Neural crest cell (in vitro differentiated cells): ENCODE measurements around the gene BCL2L1. TPM values are rescaled to one million over a fixed set of nuclear protein-coding genes. Genes with fewer than 3 reads are reported as not detected.

Source experiments
- DNase-seq: peaks from one replicate; pipeline ENCODE4 v3.0.0; 2021; ENCODE audit warnings: low read depth, mixed read lengths, low spot score
- H3K27ac Mint-ChIP-seq: one replicate; pipeline ENCODE4 v1.8.0; 2021; ENCODE audit warnings: mild to moderate bottlenecking, mixed read lengths; ENCODE audit not compliant: unreplicated experiment
- H3K27me3 Mint-ChIP-seq: 2 replicates; pipeline ENCODE4 v1.8.0; 2021; ENCODE audit warnings: low read depth, mild to moderate bottlenecking, mixed read lengths
- H3K36me3 Mint-ChIP-seq: 2 replicates; pipeline ENCODE4 v1.8.0; 2021; ENCODE audit warnings: low read depth, mild to moderate bottlenecking, mixed read lengths
- H3K4me1 Mint-ChIP-seq: 2 replicates; pipeline ENCODE4 v1.8.0; 2021; ENCODE audit warnings: mixed read lengths
- H3K4me3 Mint-ChIP-seq: one replicate; pipeline ENCODE4 v1.8.0; 2021; ENCODE audit warnings: mild to moderate bottlenecking, mixed read lengths
- H3K9me3 Mint-ChIP-seq: 2 replicates; pipeline ENCODE4 v1.8.0; 2021; ENCODE audit warnings: mixed read lengths
- total RNA-seq: library from RNA; stranded (reverse); gene quantifications from 2 replicates; pipeline ENCODE4 v1.2.1, GENCODE V29; 2021
- TF ChIP-seq, protein P1 (sequence below): fragments of 200-600 bp; sonication (generic); conservative IDR thresholded peaks from 2 replicates; pipeline ENCODE4 v1.5.0; 2021; ENCODE audit warnings: antibody characterized with exemption, mild to moderate bottlenecking

The BCL2L1 gene
- total RNA-seq, 1 donor from 2014 or later: 74.3 TPM

DNA sequence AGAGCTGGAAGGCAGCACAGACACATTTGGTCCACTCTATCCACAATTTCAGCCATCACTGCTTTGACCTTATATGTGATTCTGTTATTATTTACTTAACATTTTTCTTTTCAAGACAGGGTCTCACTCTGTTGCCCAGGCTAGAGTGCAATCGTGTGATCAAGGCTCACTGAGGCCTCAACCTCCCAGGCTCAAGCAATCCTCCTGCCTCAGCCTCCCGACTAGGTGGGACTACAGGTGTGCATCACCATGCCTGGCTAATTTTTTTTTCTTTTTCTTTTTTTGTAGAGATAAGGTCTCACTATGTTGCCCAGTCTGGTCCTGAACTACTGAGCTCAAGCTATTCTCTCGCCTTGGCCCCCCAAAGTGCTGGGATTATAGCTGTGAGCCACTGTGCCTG lies 40.3 kb downstream of the BCL2L1 start:
- TF ChIP-seq, protein P1, sequence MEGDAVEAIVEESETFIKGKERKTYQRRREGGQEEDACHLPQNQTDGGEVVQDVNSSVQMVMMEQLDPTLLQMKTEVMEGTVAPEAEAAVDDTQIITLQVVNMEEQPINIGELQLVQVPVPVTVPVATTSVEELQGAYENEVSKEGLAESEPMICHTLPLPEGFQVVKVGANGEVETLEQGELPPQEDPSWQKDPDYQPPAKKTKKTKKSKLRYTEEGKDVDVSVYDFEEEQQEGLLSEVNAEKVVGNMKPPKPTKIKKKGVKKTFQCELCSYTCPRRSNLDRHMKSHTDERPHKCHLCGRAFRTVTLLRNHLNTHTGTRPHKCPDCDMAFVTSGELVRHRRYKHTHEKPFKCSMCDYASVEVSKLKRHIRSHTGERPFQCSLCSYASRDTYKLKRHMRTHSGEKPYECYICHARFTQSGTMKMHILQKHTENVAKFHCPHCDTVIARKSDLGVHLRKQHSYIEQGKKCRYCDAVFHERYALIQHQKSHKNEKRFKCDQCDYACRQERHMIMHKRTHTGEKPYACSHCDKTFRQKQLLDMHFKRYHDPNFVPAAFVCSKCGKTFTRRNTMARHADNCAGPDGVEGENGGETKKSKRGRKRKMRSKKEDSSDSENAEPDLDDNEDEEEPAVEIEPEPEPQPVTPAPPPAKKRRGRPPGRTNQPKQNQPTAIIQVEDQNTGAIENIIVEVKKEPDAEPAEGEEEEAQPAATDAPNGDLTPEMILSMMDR: no peak
- Mint-ChIP-seq H3K4me1 (peaks cover 14% of the 10 kb centered on the region), H3K4me3 (no peak overlapping the region), H3K36me3 (peaks cover 5% of the 10 kb centered on the region), H3K9me3 (no peaks in the 10 kb centered on the region), H3K27ac (no peak overlapping the region), H3K27me3 (no peaks in the 10 kb centered on the region)
- DNase-seq: no peak

DNA sequence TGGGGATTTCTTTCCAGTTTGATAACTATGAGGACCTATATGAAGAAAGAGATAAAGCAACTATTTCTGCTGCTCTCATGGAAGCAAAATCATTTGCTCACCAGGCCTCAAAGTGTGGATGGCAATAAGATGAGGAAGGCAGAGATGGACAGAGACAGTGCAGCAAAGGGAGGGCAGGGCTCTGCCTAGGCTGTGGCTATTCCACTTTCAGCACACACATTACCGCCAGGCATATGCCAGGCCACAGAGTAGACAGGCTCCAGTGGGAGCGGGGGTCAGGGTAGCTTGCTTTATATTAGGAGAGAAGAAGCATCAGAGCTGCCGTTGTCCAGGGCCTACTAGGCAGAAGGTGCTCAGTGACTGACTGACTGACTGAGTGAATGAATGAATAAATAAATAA lies 40.9 kb downstream of the BCL2L1 start:
- H3K9me3 Mint-ChIP-seq: no peaks in the 10 kb centered on the region
- no peaks in the 10 kb centered on the region for H3K27me3 Mint-ChIP-seq
- TF ChIP-seq, protein P1: no peak
- peaks cover 14% of the 10 kb centered on the region for H3K4me1 Mint-ChIP-seq
- peaks cover under 1% of the 10 kb centered on the region for H3K36me3 Mint-ChIP-seq
- no peak for DNase-seq
- H3K4me3 Mint-ChIP-seq: no peak overlapping the region
- H3K27ac Mint-ChIP-seq: no peak overlapping the region

DNA sequence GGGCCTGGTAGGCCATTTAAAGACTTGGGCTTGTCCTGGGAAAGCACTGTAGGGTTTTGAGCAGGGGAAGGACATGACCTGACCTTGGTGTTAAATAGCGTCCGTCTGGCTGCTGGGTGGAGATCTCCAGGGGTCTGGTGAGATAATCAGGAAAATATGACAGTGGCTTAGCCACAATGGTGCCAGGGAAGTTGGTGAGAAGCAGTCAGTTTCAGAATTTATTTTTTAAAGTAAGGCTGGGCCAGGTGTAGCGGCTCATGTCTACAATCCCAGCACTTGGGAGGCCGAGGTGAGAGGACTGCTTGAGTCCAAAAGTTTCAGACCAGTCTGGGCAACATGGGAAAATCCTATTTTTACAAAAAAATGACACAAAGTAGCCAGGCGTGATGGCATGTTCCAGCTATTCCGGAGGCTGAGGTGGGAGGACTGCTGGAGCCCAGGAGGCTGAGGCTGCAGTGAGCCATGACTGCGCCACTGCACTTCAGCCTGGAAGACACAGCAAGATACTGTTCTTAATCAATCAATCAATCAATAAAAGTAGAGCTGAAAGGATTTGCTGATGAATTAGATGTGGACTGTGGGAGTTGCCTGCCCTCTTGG lies 41.4 kb downstream of the BCL2L1 start:
- TF ChIP-seq, protein P1: no peak
- no peaks in the 10 kb centered on the region for H3K9me3 Mint-ChIP-seq
- peaks cover 14% of the 10 kb centered on the region for H3K4me1 Mint-ChIP-seq
- no peaks in the 10 kb centered on the region for H3K27me3 Mint-ChIP-seq
- peak overlapping the region; percentile 15 for H3K27ac Mint-ChIP-seq
- H3K36me3 Mint-ChIP-seq: no peaks in the 10 kb centered on the region
- no peak overlapping the region for H3K4me3 Mint-ChIP-seq
- no peak for DNase-seq

DNA sequence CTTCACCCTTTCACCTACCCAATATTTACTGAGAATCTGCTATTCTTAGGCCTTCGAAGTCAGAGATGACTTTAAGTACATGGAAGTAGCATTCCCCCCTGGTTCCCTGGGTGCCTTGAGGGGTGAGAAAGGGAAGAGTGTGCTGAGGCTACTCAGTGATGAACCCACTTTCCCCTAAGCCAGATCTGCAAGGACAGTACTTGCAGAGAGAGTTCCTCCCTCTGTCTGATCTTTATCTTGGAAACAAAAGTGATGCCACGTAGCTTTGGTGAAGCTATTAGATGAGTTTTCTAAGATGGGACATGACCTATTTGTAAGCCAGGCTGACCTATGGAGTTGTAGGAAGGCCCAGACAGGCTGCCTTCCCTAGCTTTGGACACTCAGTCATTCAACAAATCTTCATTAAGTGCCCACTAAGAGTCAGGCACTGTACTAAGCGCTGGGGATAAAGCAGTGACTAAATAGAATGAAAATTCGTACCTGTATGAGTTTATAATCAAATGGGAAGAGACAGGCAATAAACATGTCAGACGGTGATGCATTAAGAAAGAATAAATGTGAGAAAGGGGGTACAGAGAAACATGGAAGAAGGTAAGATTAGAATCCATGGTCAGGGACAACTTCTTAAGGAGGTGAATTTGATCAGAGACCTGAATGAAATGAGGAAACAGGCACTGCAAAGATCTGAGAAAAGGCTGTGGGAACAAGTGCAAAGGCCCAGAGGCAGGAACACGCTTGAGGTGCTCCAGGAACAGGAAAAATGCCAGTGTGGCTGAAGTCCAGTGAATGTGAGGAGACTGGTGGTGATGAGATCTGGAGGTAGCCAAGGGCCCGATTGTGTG lies 42.2 kb downstream of the BCL2L1 start:
- no peak for DNase-seq
- Mint-ChIP-seq H3K9me3 (no peaks in the 10 kb centered on the region), H3K36me3 (no peaks in the 10 kb centered on the region), H3K4me3 (no peak overlapping the region), H3K27me3 (no peaks in the 10 kb centered on the region), H3K4me1 (peaks cover 8% of the 10 kb centered on the region), H3K27ac (peak overlapping the region; percentile 15)
- TF ChIP-seq, protein P1: no peak

DNA sequence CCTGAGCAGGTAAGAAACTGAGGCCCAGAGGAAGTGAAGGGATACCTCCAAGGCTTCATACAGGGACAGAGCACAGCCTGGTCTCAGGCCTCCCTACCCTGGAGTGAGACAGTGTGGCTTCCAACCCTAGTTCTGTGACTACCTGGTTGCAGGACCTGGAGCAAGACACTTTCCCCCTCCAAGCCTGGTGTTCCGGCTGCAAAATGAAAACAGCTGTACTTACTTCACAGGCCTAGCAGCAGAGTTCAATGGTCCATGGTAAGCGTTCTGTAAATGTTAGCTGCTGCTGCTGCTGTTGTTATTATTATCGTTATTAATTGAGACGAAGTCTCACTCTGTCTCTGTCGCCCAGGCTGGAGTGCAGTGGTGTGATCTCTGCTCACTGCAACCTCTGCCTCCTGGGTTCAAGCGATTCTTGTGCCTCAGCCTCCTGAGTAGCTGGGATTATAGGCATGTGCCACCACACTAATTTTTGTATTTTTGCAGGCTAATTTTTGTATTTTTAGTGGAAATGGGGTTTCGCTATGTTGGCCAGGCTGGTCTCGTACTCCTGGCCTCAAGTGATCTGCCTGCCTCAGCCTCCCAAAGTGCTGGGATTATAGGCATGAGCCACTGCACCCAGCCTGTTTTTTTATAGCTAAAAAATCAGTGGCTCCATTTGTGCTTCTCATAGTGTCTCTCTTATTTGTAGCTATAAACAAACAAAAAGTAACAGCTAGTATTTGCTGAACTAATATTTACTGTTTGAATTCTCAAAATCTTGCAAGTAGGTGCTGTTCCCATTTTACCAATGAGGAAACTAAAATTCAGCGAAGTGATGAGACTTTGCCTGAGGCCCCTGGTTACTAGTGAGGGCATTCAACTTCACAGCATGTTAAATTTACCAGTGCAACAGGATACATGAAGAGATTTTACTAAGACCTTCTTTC lies 43.0 kb downstream of the BCL2L1 start:
- Mint-ChIP-seq H3K36me3 (no peaks in the 10 kb centered on the region), H3K9me3 (no peaks in the 10 kb centered on the region), H3K4me3 (no peak overlapping the region), H3K4me1 (peaks cover 8% of the 10 kb centered on the region), H3K27me3 (no peaks in the 10 kb centered on the region), H3K27ac (no peak overlapping the region)
- DNase-seq: no peak
- TF ChIP-seq, protein P1: no peak
